ENCODE data around the gene DYRK2. TPM values are rescaled to one million over a fixed set of nuclear protein-coding genes. Genes with fewer than 3 reads are reported as not detected.
A peak's percentile ranks its signal among the peaks of the same experiment; 100 is the strongest.

DYRK2 gene
- total and polyA plus RNA-seq, 7 donors = 17.6 to 32.8 (median 26.0) TPM

DNA sequence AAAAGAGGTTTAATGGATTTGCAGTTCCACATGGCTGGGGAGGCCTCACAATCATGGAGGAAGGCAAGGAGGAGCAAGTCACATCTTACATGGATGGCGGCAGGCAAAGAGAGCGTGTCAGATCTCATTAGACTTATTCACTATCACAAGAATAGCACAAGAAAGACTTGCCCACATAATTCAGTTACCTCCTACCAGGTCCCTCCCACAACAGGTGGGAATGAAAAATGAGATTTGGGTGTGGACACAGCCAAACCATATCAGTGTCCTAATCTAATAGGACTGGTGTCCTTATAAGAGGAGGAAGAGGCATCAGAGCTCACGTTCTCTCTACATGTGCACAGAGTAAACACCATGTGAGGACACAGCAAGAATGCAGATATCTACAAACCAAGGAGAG is 25.9 kb downstream of the DYRK2 start:
- Histone ChIP-seq H3K27me3 (no peaks in the 10 kb centered on the region), H3K9me3 (no peaks in the 10 kb centered on the region), H3K4me3 (no peak overlapping the region), H3K27ac (no peak overlapping the region), H3K4me1 (peaks cover 0 to 35% (median 21%) of the 10 kb centered on the region in 4 donors), H3K36me3 (no peaks in the 10 kb centered on the region)
- intact Hi-C loops (cut with DNase I) = no loop called here
- WGBS, 2 donors = 95 to 97% methylated on average over 3 of the region's 3 CpGs
- DNase-seq = no peak
- TF ChIP-seq EP300 (IDR thresholded peaks at IDR 0.05) (no peak), CTCF (IDR thresholded peaks at IDR 0.05) (no peak), POLR2AphosphoS5 (IDR thresholded peaks at IDR 0.05) (no peak), POLR2A (IDR thresholded peaks at IDR 0.05) (no peak)

GRCh38 chr12:67676624-67677023 is 28.1 kb downstream of the DYRK2 start:
- Histone ChIP-seq H3K9me3 (no peaks in the 10 kb centered on the region), H3K27ac (peak overlapping the region in 2 of 4 donors; percentile 84 to 86), H3K4me1 (peaks cover 0 to 45% (median 25%) of the 10 kb centered on the region in 4 donors), H3K36me3 (no peaks in the 10 kb centered on the region), H3K4me3 (no peak overlapping the region), H3K27me3 (no peaks in the 10 kb centered on the region)
- TF ChIP-seq CTCF (IDR thresholded peaks at IDR 0.05) (no peak), POLR2AphosphoS5 (IDR thresholded peaks at IDR 0.05) (no peak), POLR2A (IDR thresholded peaks at IDR 0.05) (no peak), EP300 (IDR thresholded peaks at IDR 0.05) (no peak)
- no peak for DNase-seq
- intact Hi-C loops (cut with DNase I) = no loop called here

GRCh38 chr12:67677166-67677565 is 28.6 kb downstream of the DYRK2 start:
- H3K27ac ChIP-seq = peak overlapping the region in 2 of 4 donors; percentile 84 to 86
- intact Hi-C loops (cut with DNase I) = no loop called here
- 98 to 99% methylated on average over 3 of the region's 3 CpGs for WGBS, 2 donors
- no peak for DNase-seq
- no peaks in the 10 kb centered on the region for H3K27me3 ChIP-seq
- TF ChIP-seq EP300 (IDR thresholded peaks at IDR 0.05) (no peak), POLR2AphosphoS5 (IDR thresholded peaks at IDR 0.05) (no peak), CTCF (IDR thresholded peaks at IDR 0.05) (no peak), POLR2A (IDR thresholded peaks at IDR 0.05) (no peak)
- peaks cover 0 to 40% (median 25%) of the 10 kb centered on the region in 4 donors for H3K4me1 ChIP-seq
- H3K9me3 ChIP-seq = no peaks in the 10 kb centered on the region
- no peak overlapping the region for H3K4me3 ChIP-seq
- no peaks in the 10 kb centered on the region for H3K36me3 ChIP-seq

DNA sequence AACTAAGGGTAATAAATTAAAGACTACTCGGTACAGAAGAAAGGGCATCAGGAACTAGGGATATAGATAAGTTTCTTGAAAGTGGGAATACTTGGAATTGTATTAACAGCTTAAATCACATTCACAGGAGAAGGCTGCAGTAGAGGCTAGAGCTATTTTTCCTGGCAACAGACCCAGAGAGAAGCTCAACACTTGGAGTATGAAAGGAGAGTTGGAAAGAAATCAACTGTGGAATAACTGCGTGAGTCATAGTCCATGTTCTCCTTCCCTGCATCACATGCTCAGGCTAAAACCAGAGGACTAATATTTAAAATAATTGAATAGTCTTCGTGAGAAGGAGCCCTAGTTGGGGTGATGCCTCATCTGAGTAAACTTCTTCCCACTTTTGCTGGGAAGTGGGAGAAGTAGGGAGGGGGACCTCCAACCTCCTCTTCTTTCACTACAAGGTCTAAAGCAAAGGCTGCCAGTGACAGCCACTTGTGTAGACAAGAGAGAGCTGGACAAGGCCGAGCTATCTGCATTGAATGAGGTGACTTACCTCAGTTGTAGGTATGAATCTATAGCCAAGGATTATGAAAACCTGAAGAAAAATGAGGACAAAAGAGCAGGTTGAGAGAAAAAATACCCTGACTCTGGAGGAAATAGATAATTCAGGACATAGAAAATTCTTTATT is 32.7 kb downstream of the DYRK2 start:
- no peak for DNase-seq
- no peaks in the 10 kb centered on the region for H3K36me3 ChIP-seq
- 83 to 88% methylated on average over 4 of the region's 4 CpGs for WGBS, 2 donors
- H3K4me1 ChIP-seq = peaks cover 0 to 40% (median 22%) of the 10 kb centered on the region in 4 donors
- TF ChIP-seq POLR2A (IDR thresholded peaks at IDR 0.05) (no peak), EP300 (IDR thresholded peaks at IDR 0.05) (peak in 1 of 4 donors; percentile 62), POLR2AphosphoS5 (IDR thresholded peaks at IDR 0.05) (peak; percentile 35 to 77 (median 58))
- intact Hi-C loops (cut with DNase I) = loop anchor here (5.0 kb wide), 1 partner anchor 146 kb away; no protein-coding TSS in a partner anchor
- no peaks in the 10 kb centered on the region for H3K9me3 ChIP-seq
- peak overlapping the region; percentile 71 to 89 (median 82) for H3K27ac ChIP-seq
- no peaks in the 10 kb centered on the region for H3K27me3 ChIP-seq
- no peak overlapping the region for H3K4me3 ChIP-seq

GRCh38 chr12:67681941-67682620 is 33.5 kb downstream of the DYRK2 start:
- no peaks in the 10 kb centered on the region for H3K27me3 ChIP-seq
- peak overlapping the region; percentile 71 to 89 (median 82) for H3K27ac ChIP-seq
- TF ChIP-seq EP300 (IDR thresholded peaks at IDR 0.05) = no peak
- TF ChIP-seq POLR2A (IDR thresholded peaks at IDR 0.05) = no peak
- no peak for TF ChIP-seq POLR2AphosphoS5 (IDR thresholded peaks at IDR 0.05)
- no peak for TF ChIP-seq CTCF (IDR thresholded peaks at IDR 0.05)

More at GRCh38 chr12:67681941-67682620, 33.5 kb downstream of the DYRK2 start:
- H3K9me3 ChIP-seq = no peaks in the 10 kb centered on the region
- no peak overlapping the region for H3K4me3 ChIP-seq
- H3K36me3 ChIP-seq = no peaks in the 10 kb centered on the region
- intact Hi-C loops (cut with DNase I) = loop anchor here (5.0 kb wide), 1 partner anchor 145 kb away; no protein-coding TSS in a partner anchor
- 89 to 95% methylated on average over 1 of the region's 1 CpG for WGBS, 2 donors
- H3K4me1 ChIP-seq = peaks cover 0 to 32% (median 19%) of the 10 kb centered on the region in 4 donors
- DNase-seq = no peak
